Mucosa of rectum (tissue), 2 donors: ENCODE results near the gene GAL3ST3.

Experiments
- H3K27ac ChIP-seq, 2 donors: one replicate each; pipeline ENCODE4 v1.7.0; 2013; ENCODE audit warnings: inconsistent platforms in 2 of 2, low read depth in 2 of 2, low read length in 2 of 2
- H3K27me3 ChIP-seq, 2 donors: one replicate each; pipeline ENCODE4 v1.7.0; 2013; ENCODE audit warnings: low read length in 2 of 2; ENCODE audit not compliant: control insufficient read depth in 2 of 2, insufficient read depth in 2 of 2
- H3K36me3 ChIP-seq, 2 donors: one replicate each; pipeline ENCODE4 v1.7.0; 2013; ENCODE audit warnings: low read length in 2 of 2; ENCODE audit not compliant: control insufficient read depth in 2 of 2, insufficient read depth in 2 of 2
- H3K4me1 ChIP-seq, 2 donors: one replicate each; pipeline ENCODE4 v1.7.0; 2013; ENCODE audit warnings: low read length in 2 of 2, mild to moderate bottlenecking in 1 of 2; ENCODE audit not compliant: control insufficient read depth in 2 of 2, insufficient read depth in 2 of 2
- H3K4me3 ChIP-seq, 2 donors: one replicate each; pipeline ENCODE4 v1.7.0; 2013; ENCODE audit warnings: low read length in 2 of 2
- H3K9ac ChIP-seq, 2 donors: one replicate each; pipeline ENCODE4 v1.7.0; 2013; ENCODE audit warnings: low read length in 2 of 2, low read depth in 1 of 2, mild to moderate bottlenecking in 1 of 2
- H3K9me3 ChIP-seq, 2 donors: one replicate each; pipeline ENCODE4 v1.7.0; 2013; ENCODE audit warnings: low read length in 2 of 2; ENCODE audit not compliant: control insufficient read depth in 2 of 2
- donor health status: healthy.
- donor health status: Normal muscosa, but diverticular disease.

GAL3ST3 gene

GRCh38 chr11:66045177-66045639 is 3.8 kb downstream of the GAL3ST3 start:
- no peak overlapping the region for H3K9ac ChIP-seq
- no peaks in the 10 kb centered on the region for H3K36me3 ChIP-seq
- H3K27me3 ChIP-seq, result peaks cover 3 to 6% of the 10 kb centered on the region in 2 donors
- no peaks in the 10 kb centered on the region for H3K9me3 ChIP-seq
- H3K27ac ChIP-seq, result no peak overlapping the region
- peak overlapping the region in 1 of 2 donors; percentile 32 for H3K4me3 ChIP-seq
- no peaks in the 10 kb centered on the region for H3K4me1 ChIP-seq

DNA sequence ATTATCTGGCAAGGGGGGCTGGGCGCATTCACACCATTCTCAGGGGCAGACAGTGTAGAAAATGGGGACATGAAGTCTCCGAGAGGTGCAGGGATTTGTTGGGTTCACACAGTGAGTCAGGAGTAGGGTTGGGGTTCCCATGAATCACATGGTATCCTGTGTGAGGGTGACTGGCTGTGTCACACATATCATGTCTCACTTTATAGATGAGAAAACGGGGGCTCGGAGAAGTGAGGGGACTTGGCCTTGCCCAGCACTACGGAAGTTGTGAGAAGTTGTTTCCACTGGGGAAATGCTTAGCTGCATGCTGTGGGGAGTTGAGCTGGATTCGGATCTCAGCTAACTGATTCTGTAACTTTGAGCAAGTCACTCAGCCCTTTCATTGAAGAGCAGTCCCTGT is 4.2 kb downstream of the GAL3ST3 start:
- Histone ChIP-seq H3K9ac (no peak overlapping the region), H3K4me1 (no peaks in the 10 kb centered on the region), H3K27me3 (peaks cover 3 to 6% of the 10 kb centered on the region in 2 donors), H3K4me3 (peak overlapping the region in 1 of 2 donors; percentile 32), H3K9me3 (no peaks in the 10 kb centered on the region), H3K36me3 (no peaks in the 10 kb centered on the region), H3K27ac (no peak overlapping the region)

DNA sequence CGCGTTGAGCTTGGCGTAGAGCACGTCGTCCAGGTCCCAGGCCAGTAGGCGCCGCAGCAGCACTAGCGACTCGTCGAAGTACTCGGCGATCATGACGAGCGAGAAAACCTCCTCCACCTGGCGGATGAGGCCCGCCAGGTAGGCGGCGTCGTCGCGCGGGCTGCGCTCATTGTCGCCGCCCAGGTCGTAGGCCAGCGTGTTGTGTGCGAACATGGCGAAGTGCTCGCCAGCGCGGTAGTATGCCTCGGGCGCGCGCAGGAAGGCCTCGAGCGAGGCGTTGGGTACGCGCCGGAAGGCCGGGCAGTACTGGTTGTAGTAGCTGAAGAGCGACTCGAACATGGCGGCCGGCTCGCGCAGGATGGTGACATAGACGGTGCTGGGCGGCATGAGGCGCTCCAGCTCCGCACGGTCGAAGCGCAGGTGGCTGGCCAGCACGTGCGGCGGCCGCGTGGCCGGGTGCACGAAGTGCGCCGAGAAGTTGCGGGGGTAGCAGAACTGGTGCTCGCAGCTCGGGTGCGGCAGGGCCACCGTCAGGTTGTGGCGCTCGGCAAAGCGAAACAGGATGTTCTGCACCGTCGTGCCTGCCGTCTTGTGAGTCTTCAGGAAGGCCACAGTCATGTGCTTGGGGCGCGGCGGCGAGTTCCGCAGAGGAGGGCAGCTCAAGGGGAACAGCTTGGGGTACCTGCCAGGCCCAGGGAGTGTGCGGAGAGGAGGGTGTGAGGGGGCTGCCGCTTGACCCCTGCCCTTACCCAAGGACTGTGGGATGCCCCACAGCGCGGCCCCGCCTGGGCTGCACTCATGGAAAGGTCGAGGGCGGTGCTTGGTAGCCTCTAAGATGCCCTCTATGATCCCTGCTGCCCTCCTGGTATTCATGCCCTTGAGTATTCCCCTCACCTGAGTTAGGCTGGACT is 5.7 kb downstream of the GAL3ST3 start:
- H3K27me3 ChIP-seq, result peaks cover 3 to 6% of the 10 kb centered on the region in 2 donors
- H3K9ac ChIP-seq, result no peak overlapping the region
- H3K4me1 ChIP-seq, result no peaks in the 10 kb centered on the region
- no peaks in the 10 kb centered on the region for H3K9me3 ChIP-seq
- no peaks in the 10 kb centered on the region for H3K36me3 ChIP-seq
- H3K27ac ChIP-seq, result no peak overlapping the region
- H3K4me3 ChIP-seq, result no peak overlapping the region

DNA sequence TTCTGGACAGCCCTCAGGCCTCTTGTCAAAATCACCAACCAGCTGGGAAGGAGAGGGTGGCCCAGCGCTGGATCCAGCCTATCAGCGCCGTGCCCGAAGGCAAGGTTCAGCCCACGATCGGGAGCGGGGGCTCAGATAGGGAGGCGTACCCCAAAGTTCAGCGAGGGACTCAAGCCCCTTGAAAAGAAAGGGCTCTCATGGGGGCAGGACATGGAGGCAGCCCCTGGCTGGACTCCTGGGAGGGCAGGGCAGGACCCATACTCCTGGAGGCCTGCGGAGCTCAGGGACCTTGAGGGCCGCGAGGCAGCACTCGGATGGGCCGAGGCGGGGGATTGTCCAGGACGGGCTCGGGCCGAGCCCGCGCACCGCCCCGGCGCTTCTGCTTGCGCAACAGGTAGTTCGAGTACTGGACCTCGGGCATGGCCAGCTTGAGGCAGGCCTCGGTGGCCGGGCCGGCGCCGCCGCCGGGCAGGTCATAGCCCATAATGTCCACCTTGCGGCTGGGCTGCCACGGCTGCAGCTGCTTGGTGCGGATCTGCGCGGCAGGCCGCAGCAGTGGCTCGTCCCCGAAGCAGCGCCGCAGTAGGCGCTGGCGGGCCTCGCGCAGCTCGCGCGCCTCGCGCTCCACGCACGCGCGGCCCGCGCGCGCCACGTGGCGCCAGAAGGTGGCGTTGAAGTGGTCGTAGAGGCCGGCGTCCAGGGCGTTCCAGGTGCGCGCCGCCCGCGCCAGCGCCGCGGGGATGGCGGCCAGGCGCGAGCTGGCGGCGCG is 6.5 kb downstream of the GAL3ST3 start:
- peaks cover 3 to 6% of the 10 kb centered on the region in 2 donors for H3K27me3 ChIP-seq
- no peak overlapping the region for H3K4me3 ChIP-seq
- no peaks in the 10 kb centered on the region for H3K36me3 ChIP-seq
- no peak overlapping the region for H3K27ac ChIP-seq
- H3K4me1 ChIP-seq, result no peaks in the 10 kb centered on the region
- H3K9ac ChIP-seq, result no peak overlapping the region
- H3K9me3 ChIP-seq, result no peaks in the 10 kb centered on the region

- Histone ChIP-seq H3K4me1 (no peaks in the 10 kb centered on the region), H3K4me3 (no peak overlapping the region), H3K9ac (no peak overlapping the region), H3K36me3 (no peaks in the 10 kb centered on the region), H3K9me3 (no peaks in the 10 kb centered on the region), H3K27ac (no peak overlapping the region), H3K27me3 (peaks cover 0 to 3% of the 10 kb centered on the region in 2 donors)
Measured at GRCh38 chr11:66039765-66040164, 9.2 kb downstream of the GAL3ST3 start.

DNA sequence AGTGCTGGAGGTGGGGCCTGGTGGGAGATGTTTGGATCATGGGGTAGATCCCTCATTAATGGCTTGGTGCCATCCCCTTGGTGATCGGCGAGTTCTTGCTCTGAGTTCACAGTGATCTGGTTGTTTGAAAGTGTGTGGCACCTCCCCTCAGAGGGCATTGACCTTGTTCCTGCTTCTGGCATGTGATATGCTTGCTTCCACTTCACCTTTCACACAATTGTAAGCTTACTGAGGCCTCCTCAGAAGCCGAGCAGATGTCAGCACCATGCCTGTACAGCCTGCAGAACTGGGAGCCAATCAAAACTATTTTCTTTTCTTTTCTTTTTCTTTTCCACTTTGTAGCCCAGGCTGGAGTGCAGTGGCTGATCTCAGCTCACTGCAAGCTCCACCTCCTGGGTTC is 11.6 kb downstream of the GAL3ST3 start:
- no peak overlapping the region for H3K4me3 ChIP-seq
- H3K36me3 ChIP-seq, result no peaks in the 10 kb centered on the region
- H3K27ac ChIP-seq, result no peak overlapping the region
- no peak overlapping the region for H3K9ac ChIP-seq
- H3K4me1 ChIP-seq, result no peaks in the 10 kb centered on the region
- H3K9me3 ChIP-seq, result no peaks in the 10 kb centered on the region
- H3K27me3 ChIP-seq, result peaks cover 0 to 4% of the 10 kb centered on the region in 2 donors

GRCh38 chr11:66036334-66036710 is 12.6 kb downstream of the GAL3ST3 start:
- Histone ChIP-seq H3K4me3 (no peak overlapping the region), H3K27me3 (peaks cover 0 to 4% of the 10 kb centered on the region in 2 donors), H3K36me3 (no peaks in the 10 kb centered on the region), H3K9me3 (no peaks in the 10 kb centered on the region), H3K9ac (no peak overlapping the region), H3K27ac (no peak overlapping the region), H3K4me1 (no peaks in the 10 kb centered on the region)

- H3K4me1 ChIP-seq, result no peaks in the 10 kb centered on the region
- no peaks in the 10 kb centered on the region for H3K9me3 ChIP-seq
- no peak overlapping the region for H3K27ac ChIP-seq
- H3K9ac ChIP-seq, result no peak overlapping the region
- peaks cover 0 to 4% of the 10 kb centered on the region in 2 donors for H3K27me3 ChIP-seq
- no peaks in the 10 kb centered on the region for H3K36me3 ChIP-seq
- H3K4me3 ChIP-seq, result no peak overlapping the region
Measured at GRCh38 chr11:66035653-66036333, 13.2 kb downstream of the GAL3ST3 start.

DNA sequence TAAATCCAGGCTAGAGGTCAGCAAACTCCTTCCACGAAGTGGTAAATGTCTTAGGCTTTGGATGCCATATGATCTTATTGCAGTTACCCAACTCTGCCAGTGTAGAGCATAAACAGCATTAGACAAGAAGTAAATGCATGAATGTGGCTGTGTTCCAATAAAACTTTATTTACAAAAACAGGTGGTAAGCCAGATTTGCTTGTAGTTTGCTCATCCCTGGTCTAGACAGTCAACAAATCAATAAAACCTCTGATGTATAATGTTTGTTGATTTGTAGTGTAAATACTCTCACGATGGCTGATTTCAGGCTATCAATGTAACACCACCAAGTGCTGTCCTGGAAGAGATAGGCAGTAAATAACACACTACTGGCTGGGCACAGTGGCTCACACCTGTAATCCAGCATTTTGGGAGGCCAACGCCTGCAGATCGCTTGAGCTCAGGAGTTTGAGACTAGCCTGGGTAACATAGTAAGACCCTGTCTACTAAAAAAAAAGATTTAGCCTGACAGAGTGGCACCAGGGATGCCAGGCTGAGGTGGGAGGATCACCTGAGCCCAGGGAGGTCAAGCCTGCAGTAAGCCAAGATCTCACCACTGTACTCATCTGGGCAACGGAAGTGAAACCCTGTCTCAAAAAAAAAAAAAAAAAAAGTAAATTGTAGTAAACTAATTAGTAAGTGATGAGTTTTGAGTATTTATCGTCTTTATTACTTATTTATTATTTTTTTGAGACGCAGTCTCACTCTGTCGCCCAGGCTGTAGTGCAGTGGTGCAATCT is 15.8 kb downstream of the GAL3ST3 start:
- Histone ChIP-seq H3K9me3 (no peaks in the 10 kb centered on the region), H3K27me3 (peaks cover 0 to 7% of the 10 kb centered on the region in 2 donors), H3K27ac (no peak overlapping the region), H3K4me1 (no peaks in the 10 kb centered on the region), H3K9ac (no peak overlapping the region), H3K36me3 (no peaks in the 10 kb centered on the region), H3K4me3 (no peak overlapping the region)
